ENCODE measurements around the gene NPAS3.

DNA sequence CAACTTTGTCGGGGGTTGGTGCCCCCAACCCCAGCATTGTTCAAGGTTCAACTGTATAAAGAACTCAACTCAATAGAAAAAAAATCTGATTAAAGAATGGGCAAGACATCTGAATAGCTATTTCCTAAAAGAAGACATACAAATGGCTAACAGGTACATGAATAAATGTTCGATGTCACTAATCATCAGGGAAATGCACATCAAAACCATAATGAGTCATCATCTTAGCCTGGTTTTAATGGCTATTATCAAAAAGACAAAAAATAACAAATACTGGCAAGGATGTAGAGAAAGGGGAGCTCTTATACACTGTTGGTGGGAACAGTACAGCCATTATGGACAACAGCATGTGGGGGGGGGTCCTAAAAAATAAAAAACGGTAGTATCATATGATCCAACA, 28.7 kb downstream of the NPAS3 start:
- TF ChIP-seq POLR2A (IDR thresholded peaks at IDR 0.05), result no peak
- TF ChIP-seq, protein P1, sequence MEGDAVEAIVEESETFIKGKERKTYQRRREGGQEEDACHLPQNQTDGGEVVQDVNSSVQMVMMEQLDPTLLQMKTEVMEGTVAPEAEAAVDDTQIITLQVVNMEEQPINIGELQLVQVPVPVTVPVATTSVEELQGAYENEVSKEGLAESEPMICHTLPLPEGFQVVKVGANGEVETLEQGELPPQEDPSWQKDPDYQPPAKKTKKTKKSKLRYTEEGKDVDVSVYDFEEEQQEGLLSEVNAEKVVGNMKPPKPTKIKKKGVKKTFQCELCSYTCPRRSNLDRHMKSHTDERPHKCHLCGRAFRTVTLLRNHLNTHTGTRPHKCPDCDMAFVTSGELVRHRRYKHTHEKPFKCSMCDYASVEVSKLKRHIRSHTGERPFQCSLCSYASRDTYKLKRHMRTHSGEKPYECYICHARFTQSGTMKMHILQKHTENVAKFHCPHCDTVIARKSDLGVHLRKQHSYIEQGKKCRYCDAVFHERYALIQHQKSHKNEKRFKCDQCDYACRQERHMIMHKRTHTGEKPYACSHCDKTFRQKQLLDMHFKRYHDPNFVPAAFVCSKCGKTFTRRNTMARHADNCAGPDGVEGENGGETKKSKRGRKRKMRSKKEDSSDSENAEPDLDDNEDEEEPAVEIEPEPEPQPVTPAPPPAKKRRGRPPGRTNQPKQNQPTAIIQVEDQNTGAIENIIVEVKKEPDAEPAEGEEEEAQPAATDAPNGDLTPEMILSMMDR (IDR thresholded peaks at IDR 0.05), result no peak
